NOMO-1 treated with dmso at 0.1 percent for 144 hours (cell line): ENCODE results near the gene NEDD4L.

ENCODE experiments used
- DNase-seq: peaks from one replicate; lab custom pipeline; 2025; ENCODE audit not compliant: unreplicated experiment; lab: John Stamatoyannopoulos, UW

NEDD4L gene

GRCh38 chr18:58114766-58115165 lies 70.7 kb downstream of the NEDD4L start:
- DNase-seq, result no peak

GRCh38 chr18:58116818-58117217 lies 72.8 kb downstream of the NEDD4L start:
- DNase-seq, result no peak

GRCh38 chr18:58117786-58118403 lies 73.9 kb downstream of the NEDD4L start:
- no peak for DNase-seq

- no peak for DNase-seq
Observed at GRCh38 chr18:58118536-58118935, 74.5 kb downstream of the NEDD4L start.

- no peak for DNase-seq
Observed at GRCh38 chr18:58119819-58120218, 75.8 kb downstream of the NEDD4L start.

GRCh38 chr18:58124475-58124874 lies 80.4 kb downstream of the NEDD4L start:
- DNase-seq, result no peak

GRCh38 chr18:58125183-58125582 lies 81.2 kb downstream of the NEDD4L start:
- no peak for DNase-seq

GRCh38 chr18:58125756-58126155 lies 81.7 kb downstream of the NEDD4L start:
- DNase-seq, result no peak

- no peak for DNase-seq
Observed at GRCh38 chr18:58128381-58129374, 84.7 kb downstream of the NEDD4L start.

- DNase-seq, result no peak
Observed at GRCh38 chr18:58132595-58133261, 88.7 kb downstream of the NEDD4L start.

GRCh38 chr18:58135183-58135641 lies 91.2 kb downstream of the NEDD4L start:
- no peak for DNase-seq

GRCh38 chr18:58135701-58136331 lies 91.8 kb downstream of the NEDD4L start:
- DNase-seq, result peak; percentile 31

- no peak for DNase-seq
Observed at GRCh38 chr18:58136879-58137278, 92.9 kb downstream of the NEDD4L start.

GRCh38 chr18:58139459-58140386 lies 95.7 kb downstream of the NEDD4L start:
- no peak for DNase-seq

- no peak for DNase-seq
Observed at GRCh38 chr18:58140387-58141325, 96.6 kb downstream of the NEDD4L start.

GRCh38 chr18:58143386-58143785 lies 99.4 kb downstream of the NEDD4L start:
- no peak for DNase-seq

- DNase-seq, result no peak
Observed at GRCh38 chr18:58144106-58144505, 100.1 kb downstream of the NEDD4L start.

- DNase-seq, result no peak
Observed at GRCh38 chr18:58144671-58145285, 100.8 kb downstream of the NEDD4L start.
